SK-N-SH (cell line): Measurements from ENCODE around the gene OR7G3. TPM values are rescaled to one million over a fixed set of nuclear protein-coding genes. Genes with fewer than 3 reads are reported as not detected.

ENCODE experiments used
- CTCF ChIA-PET: fragments of 300-600, 350-600 bp; formaldehyde crosslinking; extraction: SDS; loops from one replicate; lab custom pipeline; 2021; lab: Yijun Ruan, JAX
- POLR2A ChIA-PET: fragments of 350-600 bp; sonication (Branson Sonifier 250); formaldehyde crosslinking; extraction: SDS; loops from one replicate; lab custom pipeline; 2020; ENCODE audit warnings: antibody characterized with exemption, inconsistent platforms; lab: Yijun Ruan, JAX
- DNase-seq: peaks from one replicate; pipeline ENCODE4 v3.0.0; 2012
- H2AFZ ChIP-seq: fragments of 200-600 bp; sonication (generic); 2 replicates; pipeline ENCODE4 v1.8.1; 2016; ENCODE audit warnings: antibody characterized with exemption, mild to moderate bottlenecking, low read depth
- H3F3A ChIP-seq: fragments of 200-600 bp; sonication (generic); replicated peaks from 2 replicates; pipeline ENCODE3; 2016; ENCODE audit warnings: antibody characterized with exemption, mild to moderate bottlenecking; ENCODE audit not compliant: insufficient read depth
- H3K27ac ChIP-seq, 2 experiments: fragments of 200-500 bp in 1 of 2; fragments of 200-600 bp in 1 of 2; sonication (Bioruptor generic) in 1 of 2; sonication (generic), shearing (Covaris generic) in 1 of 2; 2 replicates each; pipeline versions ENCODE4 v1.5.1 to v1.6.1; 2014 to 2016; ENCODE audit warnings: low read depth in 2 of 2, inconsistent platforms in 1 of 2, low read length in 1 of 2, mild to moderate bottlenecking in 1 of 2, mixed read lengths in 1 of 2
- H3K27me3 ChIP-seq: fragments of 200-600 bp; sonication (generic), shearing (Covaris generic); 2 replicates; pipeline ENCODE4 v1.6.1; 2016; ENCODE audit warnings: mixed run types; ENCODE audit not compliant: insufficient read depth
- H3K36me3 ChIP-seq, 2 experiments: fragments of 200-500 bp in 1 of 2; fragments of 200-600 bp in 1 of 2; sonication (Bioruptor generic) in 1 of 2; sonication (generic) in 1 of 2; replicated peaks in 1 of 2; 2 replicates each; pipeline versions ENCODE3 to v1.5.1; 2014 to 2016; ENCODE audit warnings: low read length in 1 of 2, mild to moderate bottlenecking in 1 of 2; ENCODE audit not compliant: insufficient read depth in 2 of 2, control insufficient read depth in 1 of 2
- H3K4me1 ChIP-seq, 2 experiments: fragments of 200-500 bp in 1 of 2; fragments of 200-600 bp in 1 of 2; sonication (Bioruptor generic) in 1 of 2; sonication (generic), shearing (Covaris generic) in 1 of 2; 2 replicates each; pipeline versions ENCODE4 v1.5.1 to v1.6.1; 2014 to 2016; ENCODE audit warnings: low read depth in 1 of 2, low read length in 1 of 2, mixed run types in 1 of 2; ENCODE audit not compliant: insufficient read depth in 2 of 2, control insufficient read depth in 1 of 2
- H3K4me2 ChIP-seq: fragments of 200-600 bp; sonication (generic), shearing (Covaris generic); 2 replicates; pipeline ENCODE4 v1.6.1; 2017; ENCODE audit warnings: mixed run types
- H3K4me3 ChIP-seq, 2 experiments: fragments of 200-500 bp in 1 of 2; fragments of 200-600 bp in 1 of 2; sonication (Bioruptor generic) in 1 of 2; sonication (generic), shearing (Covaris generic) in 1 of 2; 2 replicates each; pipeline versions ENCODE4 v1.5.1 to v1.8.1; 2014 to 2016; ENCODE audit warnings: low read depth in 2 of 2, inconsistent platforms in 1 of 2, low read length in 1 of 2, mild to moderate bottlenecking in 1 of 2, mixed read lengths in 1 of 2, moderate library complexity in 1 of 2
- H3K79me2 ChIP-seq: fragments of 200-600 bp; sonication (generic); 2 replicates; pipeline ENCODE4 v1.8.1; 2017; ENCODE audit warnings: mild to moderate bottlenecking; ENCODE audit not compliant: insufficient read depth
- H3K9ac ChIP-seq: fragments of 200-600 bp; sonication (generic); 2 replicates; pipeline ENCODE4 v1.6.1; 2017; ENCODE audit warnings: mixed run types
- H3K9me2 ChIP-seq: fragments of 200-600 bp; sonication (generic); 2 replicates; pipeline ENCODE4 v1.6.1; 2017; ENCODE audit warnings: mixed run types
- H3K9me3 ChIP-seq: fragments of 200-600 bp; sonication (generic); 2 replicates; pipeline ENCODE4 v1.6.1; 2017; ENCODE audit warnings: mixed run types, mild to moderate bottlenecking, moderate library complexity
- H4K20me1 ChIP-seq: fragments of 200-600 bp; sonication (generic); 2 replicates; pipeline ENCODE4 v1.6.1; 2017; ENCODE audit warnings: mild to moderate bottlenecking, mixed run types; ENCODE audit not compliant: insufficient read depth
- EZH2phosphoT487 ChIP-seq: fragments of 200-600 bp; sonication (generic); IDR thresholded peaks from 2 replicates; pipeline ENCODE4 v1.6.1; 2017; ENCODE audit warnings: low read depth, mixed run types, mild to moderate bottlenecking, antibody characterized with exemption, moderate library complexity, borderline replicate concordance
- FOXJ3 ChIP-seq: sonication (generic); formaldehyde crosslinking; IDR thresholded peaks from 2 replicates; pipeline ENCODE4 v1.5.1; 2020; ENCODE audit warnings: mild to moderate bottlenecking, missing genetic modification reagents
- NFIC ChIP-seq: IDR thresholded peaks from 2 replicates; pipeline ENCODE4 v1.4.0; 2012; ENCODE audit warnings: borderline replicate concordance
- RCOR1 ChIP-seq: fragments of 150-350 bp; IDR thresholded peaks from 2 replicates; pipeline ENCODE4 v1.6.1; 2017; ENCODE audit warnings: antibody characterized with exemption, low read length
- RFX5 ChIP-seq: IDR thresholded peaks from 2 replicates; pipeline ENCODE4 v1.6.1; 2012; ENCODE audit warnings: mild to moderate bottlenecking, improper control_type of control experiment, low read length
- SIN3A ChIP-seq: IDR thresholded peaks from 2 replicates; pipeline ENCODE4 v1.6.1; 2012; ENCODE audit warnings: low read depth, mild to moderate bottlenecking, low read length, moderate library complexity, borderline replicate concordance
- TCF12 ChIP-seq: IDR thresholded peaks from 2 replicates; pipeline ENCODE4 v1.4.0; 2012
- TEAD4 ChIP-seq: IDR thresholded peaks from 2 replicates; pipeline ENCODE4 v1.4.0; 2012; ENCODE audit warnings: mild to moderate bottlenecking, borderline replicate concordance; ENCODE audit not compliant: insufficient read depth
- WGBS: methylation state at CpG from one replicate; pipeline ENCODE4 v1.1.6; 2017; ENCODE audit warnings: low lambda C conversion rate; 5-methylcytosine and 5-hydroxymethylcytosine counted together
- polyA plus RNA-seq, 3 experiments: library from polyadenylated mRNA; depleted of rRNA; stranded (reverse); fragments of >200 nt; gene quantifications; 2 replicates each; pipeline ENCODE4 v1.2.3, GENCODE V29; 2012
- TF ChIP-seq, protein P1 (sequence below): IDR thresholded peaks from 2 replicates; pipeline ENCODE4 v1.6.1; 2012; ENCODE audit warnings: mild to moderate bottlenecking, low read depth, low read length, moderate library complexity
- TF ChIP-seq, protein P2 (sequence below): IDR thresholded peaks from 2 replicates; pipeline ENCODE4 v1.4.0; 2012; ENCODE audit warnings: low read depth, borderline replicate concordance
- TF ChIP-seq, protein P3 (sequence below): fragments of 150-350 bp; IDR thresholded peaks from 2 replicates; pipeline ENCODE4 v1.6.1; 2017; ENCODE audit warnings: antibody characterized with exemption, low read length, low read depth, borderline replicate concordance
- TF ChIP-seq, protein P4 (sequence below): fragments of 200-600 bp; sonication (generic); IDR thresholded peaks from 2 replicates; pipeline ENCODE4 v1.6.1; 2017; ENCODE audit warnings: antibody characterized with exemption, mild to moderate bottlenecking, moderate library complexity
- TF ChIP-seq, protein P5 (sequence below): IDR thresholded peaks from 2 replicates; pipeline ENCODE4 v1.4.0; 2012; ENCODE audit warnings: low read depth

The OR7G3 gene
- polyA plus RNA-seq, 1 of the 3 experiments (the other 2 are of a cell fraction) = not detected

DNA sequence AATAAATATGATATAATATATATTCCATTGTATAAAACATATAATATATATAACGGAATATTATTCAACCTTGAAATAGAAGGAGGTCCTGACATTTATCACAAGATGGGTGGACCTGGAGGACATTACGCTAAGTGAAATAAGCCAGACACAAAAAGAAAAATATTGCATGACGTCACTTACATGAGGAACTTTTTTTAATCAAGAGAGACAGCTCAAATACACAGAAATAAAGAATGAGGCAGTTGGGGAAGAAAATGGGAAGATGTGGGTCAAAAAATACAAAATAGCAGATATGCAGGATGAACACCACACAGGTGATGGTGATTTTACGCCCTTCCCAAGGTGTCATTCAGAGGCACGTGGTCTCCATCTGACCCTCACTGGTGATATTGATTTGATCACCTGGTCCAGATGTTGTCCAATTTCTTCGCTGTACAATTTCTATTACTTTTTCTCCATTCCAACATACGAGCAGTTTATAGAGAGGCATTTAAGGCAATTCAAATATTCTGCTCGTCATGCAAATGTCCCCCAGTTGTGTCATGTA is 12.9 kb upstream of the OR7G3 start (continued):
- TF ChIP-seq, protein P1, sequence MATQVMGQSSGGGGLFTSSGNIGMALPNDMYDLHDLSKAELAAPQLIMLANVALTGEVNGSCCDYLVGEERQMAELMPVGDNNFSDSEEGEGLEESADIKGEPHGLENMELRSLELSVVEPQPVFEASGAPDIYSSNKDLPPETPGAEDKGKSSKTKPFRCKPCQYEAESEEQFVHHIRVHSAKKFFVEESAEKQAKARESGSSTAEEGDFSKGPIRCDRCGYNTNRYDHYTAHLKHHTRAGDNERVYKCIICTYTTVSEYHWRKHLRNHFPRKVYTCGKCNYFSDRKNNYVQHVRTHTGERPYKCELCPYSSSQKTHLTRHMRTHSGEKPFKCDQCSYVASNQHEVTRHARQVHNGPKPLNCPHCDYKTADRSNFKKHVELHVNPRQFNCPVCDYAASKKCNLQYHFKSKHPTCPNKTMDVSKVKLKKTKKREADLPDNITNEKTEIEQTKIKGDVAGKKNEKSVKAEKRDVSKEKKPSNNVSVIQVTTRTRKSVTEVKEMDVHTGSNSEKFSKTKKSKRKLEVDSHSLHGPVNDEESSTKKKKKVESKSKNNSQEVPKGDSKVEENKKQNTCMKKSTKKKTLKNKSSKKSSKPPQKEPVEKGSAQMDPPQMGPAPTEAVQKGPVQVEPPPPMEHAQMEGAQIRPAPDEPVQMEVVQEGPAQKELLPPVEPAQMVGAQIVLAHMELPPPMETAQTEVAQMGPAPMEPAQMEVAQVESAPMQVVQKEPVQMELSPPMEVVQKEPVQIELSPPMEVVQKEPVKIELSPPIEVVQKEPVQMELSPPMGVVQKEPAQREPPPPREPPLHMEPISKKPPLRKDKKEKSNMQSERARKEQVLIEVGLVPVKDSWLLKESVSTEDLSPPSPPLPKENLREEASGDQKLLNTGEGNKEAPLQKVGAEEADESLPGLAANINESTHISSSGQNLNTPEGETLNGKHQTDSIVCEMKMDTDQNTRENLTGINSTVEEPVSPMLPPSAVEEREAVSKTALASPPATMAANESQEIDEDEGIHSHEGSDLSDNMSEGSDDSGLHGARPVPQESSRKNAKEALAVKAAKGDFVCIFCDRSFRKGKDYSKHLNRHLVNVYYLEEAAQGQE = no peak
- TF ChIP-seq RFX5 (no peak), TEAD4 (no peak), RCOR1 (no peak), FOXJ3 (no peak), SIN3A (no peak)
- TF ChIP-seq, protein P2, sequence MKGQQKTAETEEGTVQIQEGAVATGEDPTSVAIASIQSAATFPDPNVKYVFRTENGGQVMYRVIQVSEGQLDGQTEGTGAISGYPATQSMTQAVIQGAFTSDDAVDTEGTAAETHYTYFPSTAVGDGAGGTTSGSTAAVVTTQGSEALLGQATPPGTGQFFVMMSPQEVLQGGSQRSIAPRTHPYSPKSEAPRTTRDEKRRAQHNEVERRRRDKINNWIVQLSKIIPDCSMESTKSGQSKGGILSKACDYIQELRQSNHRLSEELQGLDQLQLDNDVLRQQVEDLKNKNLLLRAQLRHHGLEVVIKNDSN = no peak
- TF ChIP-seq, protein P3, sequence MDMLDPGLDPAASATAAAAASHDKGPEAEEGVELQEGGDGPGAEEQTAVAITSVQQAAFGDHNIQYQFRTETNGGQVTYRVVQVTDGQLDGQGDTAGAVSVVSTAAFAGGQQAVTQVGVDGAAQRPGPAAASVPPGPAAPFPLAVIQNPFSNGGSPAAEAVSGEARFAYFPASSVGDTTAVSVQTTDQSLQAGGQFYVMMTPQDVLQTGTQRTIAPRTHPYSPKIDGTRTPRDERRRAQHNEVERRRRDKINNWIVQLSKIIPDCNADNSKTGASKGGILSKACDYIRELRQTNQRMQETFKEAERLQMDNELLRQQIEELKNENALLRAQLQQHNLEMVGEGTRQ = no peak
- TF ChIP-seq, protein P4, sequence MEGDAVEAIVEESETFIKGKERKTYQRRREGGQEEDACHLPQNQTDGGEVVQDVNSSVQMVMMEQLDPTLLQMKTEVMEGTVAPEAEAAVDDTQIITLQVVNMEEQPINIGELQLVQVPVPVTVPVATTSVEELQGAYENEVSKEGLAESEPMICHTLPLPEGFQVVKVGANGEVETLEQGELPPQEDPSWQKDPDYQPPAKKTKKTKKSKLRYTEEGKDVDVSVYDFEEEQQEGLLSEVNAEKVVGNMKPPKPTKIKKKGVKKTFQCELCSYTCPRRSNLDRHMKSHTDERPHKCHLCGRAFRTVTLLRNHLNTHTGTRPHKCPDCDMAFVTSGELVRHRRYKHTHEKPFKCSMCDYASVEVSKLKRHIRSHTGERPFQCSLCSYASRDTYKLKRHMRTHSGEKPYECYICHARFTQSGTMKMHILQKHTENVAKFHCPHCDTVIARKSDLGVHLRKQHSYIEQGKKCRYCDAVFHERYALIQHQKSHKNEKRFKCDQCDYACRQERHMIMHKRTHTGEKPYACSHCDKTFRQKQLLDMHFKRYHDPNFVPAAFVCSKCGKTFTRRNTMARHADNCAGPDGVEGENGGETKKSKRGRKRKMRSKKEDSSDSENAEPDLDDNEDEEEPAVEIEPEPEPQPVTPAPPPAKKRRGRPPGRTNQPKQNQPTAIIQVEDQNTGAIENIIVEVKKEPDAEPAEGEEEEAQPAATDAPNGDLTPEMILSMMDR = no peak
- TF ChIP-seq, protein P5, sequence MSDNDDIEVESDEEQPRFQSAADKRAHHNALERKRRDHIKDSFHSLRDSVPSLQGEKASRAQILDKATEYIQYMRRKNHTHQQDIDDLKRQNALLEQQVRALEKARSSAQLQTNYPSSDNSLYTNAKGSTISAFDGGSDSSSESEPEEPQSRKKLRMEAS = no peak

DNA sequence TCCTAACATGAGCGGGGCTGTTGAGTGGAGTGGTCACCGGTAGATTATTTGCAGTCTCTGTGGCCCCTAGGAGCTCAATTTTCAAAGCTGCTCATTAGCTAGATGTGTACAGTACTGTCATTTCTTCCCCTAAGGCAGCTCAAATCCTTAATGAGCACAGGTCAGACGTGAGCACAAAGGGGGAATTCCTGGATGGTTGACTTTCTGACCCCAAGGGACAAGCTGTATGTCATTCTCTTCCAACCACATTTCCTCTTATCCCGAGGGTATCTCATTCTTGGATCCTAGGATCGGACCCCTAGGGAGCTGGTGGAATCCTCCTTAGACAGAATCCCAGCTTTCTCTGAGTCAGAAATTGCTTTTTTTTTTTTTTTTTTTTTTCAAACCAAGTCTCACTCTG is 5.7 kb upstream of the OR7G3 start:
- CTCF ChIA-PET = no interaction called here
- no peak overlapping the region for H2AFZ ChIP-seq
- POLR2A ChIA-PET = no interaction called here

More for the DNA sequence above, 5.7 kb upstream of the OR7G3 start:
- Histone ChIP-seq H3K27me3 (peaks cover 33% of the 10 kb centered on the region; the same call in 1 of the 2 replicates), H3K4me1 (no peaks in the 10 kb centered on the region), H3K9ac (no peak overlapping the region), H3K9me2 (no peaks in the 10 kb centered on the region), H3F3A (no peaks in the 10 kb centered on the region), H3K9me3 (no peaks in the 10 kb centered on the region), H3K4me2 (no peak overlapping the region), H3K36me3 (no peaks in the 10 kb centered on the region), H3K79me2 (no peaks in the 10 kb centered on the region), H4K20me1 (no peaks in the 10 kb centered on the region), H3K4me3 (no peak overlapping the region), H3K27ac (no peak overlapping the region)
- no peak for DNase-seq
- no peak for TF ChIP-seq EZH2phosphoT487
- no peak for TF ChIP-seq TCF12
- TF ChIP-seq, protein P1 = no peak
- TF ChIP-seq NFIC = no peak
- 4% methylated on average over 5 of the region's 5 CpGs for WGBS
